Calu3 (cell line): Measurements from ENCODE around the gene ERAS. TPM values are rescaled to one million over a fixed set of nuclear protein-coding genes. Genes with fewer than 3 reads are reported as not detected.

Experiments used
- BruUV-seq: library from RNA; stranded (reverse); fragments of 400-500 nt; replicated peaks from 2 replicates; lab custom pipeline; 2021; lab: Mats Ljungman, UMichigan
- CTCF ChIA-PET: fragments of 300-600 bp; sonication (Branson Sonifier 250); formaldehyde crosslinking; loops from one replicate; lab custom pipeline; 2022; ENCODE audit warnings: antibody characterized with exemption; lab: Charles Lee
- DNase-seq: peaks from one replicate; pipeline ENCODE4 v3.0.0; 2022
- H3K27ac Mint-ChIP-seq: one replicate; pipeline ENCODE4 v1.8.0; 2022; ENCODE audit warnings: mixed read lengths; ENCODE audit not compliant: unreplicated experiment
- H3K27me3 Mint-ChIP-seq: one replicate; pipeline ENCODE4 v1.8.0; 2022; ENCODE audit warnings: mixed read lengths; ENCODE audit not compliant: unreplicated experiment
- H3K36me3 Mint-ChIP-seq: one replicate; pipeline ENCODE4 v1.8.0; 2022; ENCODE audit warnings: mild to moderate bottlenecking, moderate library complexity, mixed read lengths; ENCODE audit not compliant: insufficient read depth, unreplicated experiment
- H3K4me1 Mint-ChIP-seq: one replicate; pipeline ENCODE4 v1.8.0; 2022; ENCODE audit warnings: mild to moderate bottlenecking, low read depth, mixed read lengths; ENCODE audit not compliant: unreplicated experiment
- H3K4me3 Mint-ChIP-seq: one replicate; pipeline ENCODE4 v1.8.0; 2022; ENCODE audit warnings: mild to moderate bottlenecking, low read depth, moderate library complexity, mixed read lengths; ENCODE audit not compliant: unreplicated experiment
- H3K9me3 Mint-ChIP-seq: one replicate; pipeline ENCODE4 v1.8.0; 2022; ENCODE audit warnings: low read depth, mixed read lengths; ENCODE audit not compliant: unreplicated experiment
- CTCF ChIP-seq: fragments of 200-600 bp; IDR thresholded peaks from one replicate; pipeline ENCODE4 v1.8.0; 2022; ENCODE audit warnings: antibody characterized with exemption; ENCODE audit not compliant: unreplicated experiment
- intact Hi-C: fragments of 100-400 bp; cut with micrococcal nuclease; formaldehyde crosslinking; loops from one replicate; pipeline ENCODE4 v1.10.0; 2022; ENCODE audit not compliant: unreplicated experiment
- total RNA-seq: library from RNA; stranded (reverse); gene quantifications from 2 replicates; pipeline ENCODE4 v1.2.3, GENCODE V29; 2022

ERAS gene
- total RNA-seq, 1 experiment from 2014 or later = 0.47 TPM

DNA sequence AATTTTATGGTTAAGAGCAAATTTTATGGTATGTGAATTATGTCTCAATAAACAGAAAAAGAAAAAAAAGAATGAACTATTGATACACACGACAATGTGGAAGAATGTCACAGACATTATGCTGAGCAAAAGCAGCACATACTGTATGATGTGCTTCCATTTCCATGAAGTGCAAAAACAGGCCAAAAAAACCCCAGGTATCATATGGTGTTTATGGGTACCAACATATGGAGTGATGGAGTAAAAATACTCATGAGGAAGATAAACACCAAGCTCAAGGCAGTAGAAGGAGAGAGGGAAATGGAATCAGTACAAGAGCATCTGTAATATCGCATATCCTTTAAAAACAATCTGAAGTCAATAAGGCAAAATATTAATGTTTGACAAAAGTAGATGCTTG lies 44.1 kb upstream of the ERAS start:
- Mint-ChIP-seq H3K36me3 (no peaks in the 10 kb centered on the region), H3K9me3 (no peaks in the 10 kb centered on the region), H3K4me1 (no peaks in the 10 kb centered on the region), H3K27me3 (peaks cover 32% of the 10 kb centered on the region), H3K27ac (no peak overlapping the region), H3K4me3 (no peak overlapping the region)
- no peak for TF ChIP-seq CTCF
- BruUV-seq = no TSS peak
- CTCF ChIA-PET = no interaction called here
- DNase-seq = no peak
- intact Hi-C loops = no loop called here

- Mint-ChIP-seq H3K9me3 (no peaks in the 10 kb centered on the region), H3K36me3 (no peaks in the 10 kb centered on the region), H3K4me3 (no peak overlapping the region), H3K4me1 (no peaks in the 10 kb centered on the region), H3K27ac (no peak overlapping the region), H3K27me3 (peaks cover 32% of the 10 kb centered on the region)
- DNase-seq = no peak
- CTCF ChIA-PET = no interaction called here
- no TSS peak for BruUV-seq
- no peak for TF ChIP-seq CTCF
- intact Hi-C loops = no loop called here
Observed at GRCh38 chrX:48782795-48783194, 43.5 kb upstream of the ERAS start.

GRCh38 chrX:48784726-48785125 lies 41.6 kb upstream of the ERAS start:
- no TSS peak for BruUV-seq
- H3K36me3 Mint-ChIP-seq = no peaks in the 10 kb centered on the region
- CTCF ChIA-PET = no interaction called here

DNA sequence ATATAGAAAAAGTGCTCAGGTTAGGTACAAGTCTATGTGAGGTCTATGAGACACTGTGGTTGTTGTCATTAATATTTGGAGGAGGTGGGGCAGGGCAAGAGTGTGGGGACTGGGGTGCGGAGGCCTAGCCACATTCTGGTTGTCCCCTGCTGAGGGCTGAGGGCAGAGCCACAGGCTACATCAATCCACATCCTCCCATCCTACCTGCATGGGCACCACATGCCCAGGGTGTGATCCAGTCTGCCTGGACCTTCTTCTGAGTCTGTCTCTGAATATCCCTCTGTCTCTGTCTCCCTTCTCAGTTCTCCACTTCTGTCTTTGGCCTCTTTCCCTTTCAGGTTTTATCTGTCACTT lies 41.1 kb upstream of the ERAS start:
- H3K4me1 Mint-ChIP-seq = no peaks in the 10 kb centered on the region
- no peak overlapping the region for H3K27ac Mint-ChIP-seq
- no peak for TF ChIP-seq CTCF
- CTCF ChIA-PET = no interaction called here
- BruUV-seq = no TSS peak
- H3K27me3 Mint-ChIP-seq = peaks cover 54% of the 10 kb centered on the region
- no peak for DNase-seq
- no peaks in the 10 kb centered on the region for H3K9me3 Mint-ChIP-seq
- no peaks in the 10 kb centered on the region for H3K36me3 Mint-ChIP-seq
- H3K4me3 Mint-ChIP-seq = no peak overlapping the region
- intact Hi-C loops = no loop called here

More at GRCh38 chrX:48784726-48785125, 41.6 kb upstream of the ERAS start:
- no peak for TF ChIP-seq CTCF
- intact Hi-C loops = no loop called here
- Mint-ChIP-seq H3K4me1 (no peaks in the 10 kb centered on the region), H3K27me3 (peaks cover 49% of the 10 kb centered on the region), H3K4me3 (no peak overlapping the region), H3K9me3 (no peaks in the 10 kb centered on the region), H3K27ac (no peak overlapping the region)
- DNase-seq = no peak
